Measurements from ENCODE around the gene MCOLN2. TPM values are rescaled to one million over a fixed set of nuclear protein-coding genes. Genes with fewer than 3 reads are reported as not detected.

MCOLN2 gene
- total RNA-seq, 1 donor from 2014 or later, result 0.13 TPM

- intact Hi-C loops (cut with DNase I), result loop anchor here (5.0 kb wide), 1 partner anchor 113 kb away; a partner anchor contains a TSS
Measured at GRCh38 chr1:84949664-84950063, 47.2 kb downstream of the MCOLN2 start.

GRCh38 chr1:84947536-84948410 lies 49.1 kb downstream of the MCOLN2 start:
- DNase-seq (ENCODE audit: low spot score), result no peak
- intact Hi-C loops (cut with DNase I), result loop anchor here (5.0 kb wide), 1 partner anchor 115 kb away; a partner anchor contains a TSS

More at GRCh38 chr1:84949664-84950063, 47.2 kb downstream of the MCOLN2 start:
- no peak for DNase-seq (ENCODE audit: low spot score)

- no peak for DNase-seq (ENCODE audit: low spot score)
- intact Hi-C loops (cut with DNase I), result loop anchor here (5.0 kb wide), 1 partner anchor 116 kb away; a partner anchor contains a TSS
Measured at GRCh38 chr1:84946631-84947030, 50.3 kb downstream of the MCOLN2 start.

DNA sequence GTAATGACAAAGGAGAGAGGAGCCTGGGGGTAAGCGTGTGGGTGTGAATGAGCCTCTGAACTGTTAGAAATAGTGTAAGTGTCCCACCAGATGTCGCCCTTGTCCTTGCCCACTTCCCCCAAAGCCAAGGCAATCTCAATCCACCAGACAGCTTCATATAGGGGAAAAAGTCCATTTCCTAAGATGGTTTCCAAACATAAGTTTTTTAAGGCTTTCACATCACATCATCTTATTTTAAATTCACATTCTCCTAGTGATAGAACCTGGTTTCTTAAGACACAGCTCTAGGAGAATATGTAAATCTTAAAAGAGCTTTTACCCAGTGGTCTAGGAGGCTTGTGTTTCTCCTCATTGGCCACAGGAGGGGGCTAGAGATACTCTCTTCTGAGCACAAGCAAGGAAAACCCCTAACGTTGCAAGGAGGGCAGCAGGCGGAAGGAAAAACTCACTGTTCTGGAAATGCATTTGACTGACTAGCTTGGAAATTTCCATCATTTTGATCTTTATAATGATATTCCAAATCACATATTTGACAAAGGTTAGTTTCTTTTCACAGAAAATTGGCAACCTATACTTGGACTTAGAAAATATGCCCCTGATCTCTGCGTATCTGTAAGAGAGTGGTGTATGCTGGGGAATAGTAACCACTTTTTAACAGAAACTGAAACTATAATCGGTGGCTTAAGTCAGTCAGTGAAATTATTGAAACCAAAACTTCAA lies 52.0 kb downstream of the MCOLN2 start:
- intact Hi-C loops (cut with DNase I), result loop anchor here (2.0 to 5.0 kb wide), 3 partner anchors 82 to 314 kb away; partner anchors contain the start of gene C1orf52
- no peak for DNase-seq (ENCODE audit: low spot score)

DNA sequence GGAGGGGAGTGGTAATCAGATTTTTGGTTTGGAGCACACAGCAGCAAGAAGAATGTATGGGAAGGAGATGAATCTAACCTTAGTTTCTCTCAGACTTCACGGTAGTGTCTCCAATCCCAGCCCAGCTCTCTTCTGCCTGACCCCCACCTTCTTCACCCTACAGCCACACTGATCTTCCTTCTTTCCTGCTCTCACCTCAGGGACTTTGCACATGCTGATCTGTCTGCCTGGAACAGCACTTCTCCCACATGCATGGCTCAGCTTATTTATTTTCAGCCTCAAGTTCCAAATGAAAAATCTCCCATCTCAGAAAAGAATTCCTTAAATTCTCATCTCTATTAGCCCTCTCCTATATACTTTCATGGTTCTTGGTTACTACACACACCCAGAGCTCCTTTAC lies 55.1 kb downstream of the MCOLN2 start:
- intact Hi-C loops (cut with DNase I), result no loop called here
- no peak for DNase-seq (ENCODE audit: low spot score)

- intact Hi-C loops (cut with DNase I), result no loop called here
Measured at GRCh38 chr1:84940481-84940880, 56.4 kb downstream of the MCOLN2 start.

DNA sequence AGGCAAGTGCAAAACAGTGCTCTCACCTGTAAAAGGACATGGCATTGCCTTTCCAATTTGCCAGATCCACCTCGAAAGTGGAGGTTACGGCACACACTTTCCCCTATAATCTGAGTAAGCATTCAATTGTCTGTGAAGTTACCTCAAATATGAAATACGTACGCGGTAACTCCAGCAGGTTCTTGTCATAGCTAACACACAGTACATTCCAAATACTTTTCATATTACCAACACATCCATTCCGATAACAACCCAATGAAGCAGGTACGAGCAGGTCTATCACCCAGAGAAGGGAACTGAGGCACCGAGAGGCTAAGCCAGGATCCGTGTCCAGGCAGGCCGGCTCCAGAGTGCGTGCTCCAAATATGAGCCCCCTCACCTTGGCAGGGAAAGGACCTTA lies 57.2 kb downstream of the MCOLN2 start:
- intact Hi-C loops (cut with DNase I), result loop anchor here (10.0 kb wide), 1 partner anchor 245 kb away; the partner anchor contains the start of gene SSX2IP
- DNase-seq (ENCODE audit: low spot score), result no peak

More at GRCh38 chr1:84940481-84940880, 56.4 kb downstream of the MCOLN2 start:
- DNase-seq (ENCODE audit: low spot score), result no peak

GRCh38 chr1:84939151-84939550 lies 57.8 kb downstream of the MCOLN2 start:
- DNase-seq (ENCODE audit: low spot score), result no peak
- intact Hi-C loops (cut with DNase I), result loop anchor here (10.0 kb wide), 1 partner anchor 244 kb away; the partner anchor contains the start of gene SSX2IP

DNA sequence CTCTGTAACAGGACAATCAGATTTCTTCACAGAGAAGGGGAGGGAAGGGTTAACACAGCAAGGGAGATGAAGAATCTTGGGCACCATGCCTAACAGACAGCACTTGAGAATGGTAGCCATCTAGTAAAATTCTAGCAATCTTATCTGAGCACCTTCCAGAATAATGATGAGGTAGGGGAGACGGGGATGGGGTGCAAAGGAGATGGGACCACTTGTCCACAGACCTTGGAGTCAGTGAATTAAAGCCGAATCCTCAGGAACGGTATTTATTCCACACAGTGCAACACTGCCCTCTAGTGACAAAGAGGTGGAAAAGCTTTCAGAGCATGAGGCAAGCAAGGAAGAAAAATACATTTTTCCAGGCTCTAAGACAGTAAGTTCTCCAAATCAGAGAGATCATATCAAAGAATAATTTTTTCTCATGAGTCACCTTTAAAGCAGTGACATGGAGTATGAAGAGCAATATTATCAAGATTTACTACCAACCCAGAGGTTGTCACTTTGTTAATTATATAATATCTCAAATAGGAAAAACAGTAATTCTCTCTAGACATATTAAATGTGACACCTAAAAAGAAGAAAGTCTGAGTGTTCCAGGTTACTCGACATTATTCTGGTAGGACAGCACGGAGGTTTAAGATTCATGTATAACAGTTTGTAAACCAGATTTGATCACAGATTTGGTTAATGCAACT lies 60.6 kb downstream of the MCOLN2 start:
- no peak for DNase-seq (ENCODE audit: low spot score)

DNA sequence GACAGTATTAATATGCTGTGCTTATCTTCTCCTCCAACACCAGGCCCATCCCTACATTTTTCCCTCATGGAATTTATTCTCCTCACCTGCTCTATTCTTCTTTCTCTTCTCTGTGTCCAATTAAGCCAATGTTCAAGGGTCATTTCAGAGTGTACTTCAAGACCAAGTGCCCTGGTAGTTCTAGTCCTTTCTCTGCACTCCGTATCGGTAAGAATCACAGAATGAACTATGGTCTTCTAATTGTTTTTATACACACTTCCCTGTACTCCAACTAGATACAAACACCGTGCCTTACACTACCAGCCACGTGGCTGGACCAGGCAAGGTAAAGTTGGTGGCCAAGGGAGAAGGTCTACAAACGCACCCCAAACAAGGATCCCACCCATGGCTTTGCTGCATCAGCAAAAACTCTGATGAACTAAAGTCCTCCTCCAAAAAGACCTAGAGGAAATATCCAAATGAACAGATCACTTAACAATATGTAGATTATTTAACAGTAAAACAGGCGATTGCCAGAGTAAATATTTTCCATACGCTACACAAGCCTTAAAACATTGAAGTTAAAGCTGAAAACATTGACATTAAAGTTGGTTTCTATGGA lies 63.8 kb downstream of the MCOLN2 start:
- DNase-seq (ENCODE audit: low spot score), result no peak
- intact Hi-C loops (cut with DNase I), result loop anchor here (5.0 to 10.0 kb wide), 2 partner anchors 151 to 238 kb away; partner anchors contain the start of gene SSX2IP

More for the DNA sequence above, 60.6 kb downstream of the MCOLN2 start:
- intact Hi-C loops (cut with DNase I), result loop anchor here (10.0 kb wide), 1 partner anchor 241 kb away; the partner anchor contains the start of gene SSX2IP

DNA sequence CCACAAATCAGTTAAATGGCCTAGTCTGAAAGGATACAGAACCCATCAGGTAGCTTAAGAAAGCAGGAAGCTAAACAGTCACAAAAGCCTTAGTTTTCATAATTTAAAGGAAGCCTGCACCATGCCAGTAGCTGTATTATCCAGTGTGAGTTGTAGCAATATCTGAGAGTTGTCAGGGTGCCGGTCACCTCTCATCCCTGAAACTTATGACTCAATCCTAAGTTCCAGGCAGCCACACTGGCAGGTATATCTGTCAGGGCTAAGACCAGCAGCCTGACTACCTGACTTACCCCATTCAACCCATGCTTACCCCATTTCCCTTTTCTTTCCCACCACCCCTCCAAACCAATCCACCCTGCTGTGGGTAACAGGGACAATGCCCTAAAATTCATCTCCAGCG lies 66.1 kb downstream of the MCOLN2 start:
- DNase-seq (ENCODE audit: low spot score), result no peak
- intact Hi-C loops (cut with DNase I), result loop anchor here (5.0 to 10.0 kb wide), 2 partner anchors 149 to 236 kb away; partner anchors contain the start of gene SSX2IP

GRCh38 chr1:84930329-84930728 lies 66.6 kb downstream of the MCOLN2 start:
- intact Hi-C loops (cut with DNase I), result loop anchor here (5.0 to 10.0 kb wide), 2 partner anchors 148 to 236 kb away; partner anchors contain the start of gene SSX2IP
- DNase-seq (ENCODE audit: low spot score), result no peak

- intact Hi-C loops (cut with DNase I), result no loop called here
Measured at GRCh38 chr1:84929581-84929980, 67.3 kb downstream of the MCOLN2 start.

GRCh38 chr1:84928979-84929378 lies 67.9 kb downstream of the MCOLN2 start:
- DNase-seq (ENCODE audit: low spot score), result no peak
- intact Hi-C loops (cut with DNase I), result no loop called here

More at GRCh38 chr1:84929581-84929980, 67.3 kb downstream of the MCOLN2 start:
- DNase-seq (ENCODE audit: low spot score), result no peak

DNA sequence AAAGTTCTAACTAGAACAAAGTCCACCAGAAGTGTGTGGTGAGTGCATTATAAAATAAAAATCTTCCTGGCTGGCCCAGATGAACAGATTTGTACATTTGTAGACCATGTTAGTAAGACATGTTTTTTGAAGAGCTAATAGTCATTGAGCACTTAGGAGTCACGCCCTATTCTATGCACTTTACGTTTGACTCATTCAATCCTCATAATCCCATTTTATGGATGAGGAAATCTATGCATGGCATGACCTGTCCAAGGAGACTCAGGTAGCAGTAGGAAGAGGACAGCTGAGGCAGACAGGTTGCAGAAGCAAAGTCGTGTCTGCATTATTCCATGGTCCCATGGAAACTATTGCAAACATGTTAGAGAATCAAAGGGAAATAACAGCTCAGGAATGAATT lies 73.6 kb downstream of the MCOLN2 start:
- intact Hi-C loops (cut with DNase I), result no loop called here
- no peak for DNase-seq (ENCODE audit: low spot score)

- intact Hi-C loops (cut with DNase I), result no loop called here
- no peak for DNase-seq (ENCODE audit: low spot score)
Measured at GRCh38 chr1:84920159-84920558, 76.8 kb downstream of the MCOLN2 start.

DNA sequence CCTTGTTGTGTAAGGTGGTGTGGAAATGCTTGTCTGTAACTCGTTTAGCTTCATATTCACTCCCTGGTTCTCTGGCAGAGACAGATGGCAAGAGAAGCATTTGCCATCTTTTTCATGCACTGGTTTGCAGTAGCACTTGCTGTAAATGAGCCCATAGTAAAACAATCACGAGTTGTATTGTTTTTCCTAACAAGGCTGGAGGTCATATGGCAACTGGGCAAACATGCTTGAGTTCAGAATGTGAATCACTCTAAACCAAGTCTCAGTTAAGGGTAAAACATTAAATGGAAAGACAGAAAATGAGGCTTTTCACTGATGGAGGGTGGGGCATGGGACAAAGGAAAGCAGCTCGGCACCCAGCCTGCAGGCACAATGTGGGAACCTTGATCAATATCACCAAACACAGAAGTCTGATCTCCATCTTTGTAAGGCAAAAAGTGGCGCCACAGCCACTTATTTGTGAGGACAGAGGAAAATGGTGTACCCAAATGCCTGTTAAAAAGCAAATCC lies 77.4 kb downstream of the MCOLN2 start:
- intact Hi-C loops (cut with DNase I), result no loop called here
- DNase-seq (ENCODE audit: low spot score), result no peak

DNA sequence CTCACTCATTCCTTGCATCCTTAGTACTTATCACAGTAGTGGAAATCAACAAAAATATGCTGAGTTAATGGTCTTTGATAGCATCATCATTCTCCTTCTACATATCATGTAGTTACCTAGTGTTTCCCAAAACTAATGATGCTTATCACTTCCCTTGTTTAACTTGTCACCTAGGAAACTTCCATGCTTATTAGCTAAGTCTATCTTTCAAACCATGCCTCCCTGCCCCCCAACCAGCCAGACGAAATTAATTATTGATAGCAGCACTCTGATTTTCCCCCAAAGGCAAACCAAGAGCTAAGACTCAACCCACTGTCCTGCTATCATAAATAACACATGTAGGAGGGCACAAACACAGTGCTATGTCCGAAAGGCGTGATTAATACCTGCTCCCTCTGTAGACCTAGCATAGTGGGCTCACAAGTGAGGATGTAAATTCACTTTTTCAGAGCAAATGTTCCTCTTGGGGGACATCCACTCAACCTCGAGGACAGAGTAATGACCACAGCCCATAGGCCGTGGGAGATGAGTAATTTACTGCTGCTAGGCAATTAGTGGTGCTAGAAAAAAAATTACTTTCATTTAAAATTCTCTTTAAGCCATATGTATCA lies 78.1 kb downstream of the MCOLN2 start:
- intact Hi-C loops (cut with DNase I), result no loop called here

More for the DNA sequence above, 78.1 kb downstream of the MCOLN2 start:
- no peak for DNase-seq (ENCODE audit: low spot score)

Measured in cardiac septum (tissue), 1 donor.